ENCODE measurements around the gene SEC11C.

SEC11C gene

GRCh38 chr18:59144483-59144882, 4.8 kb downstream of the SEC11C start:
- no peak for DNase-seq (ENCODE audit: low read depth, low spot score)

GRCh38 chr18:59145055-59145454, 5.4 kb downstream of the SEC11C start:
- DNase-seq (ENCODE audit: low read depth, low spot score), result no peak

- DNase-seq (ENCODE audit: low read depth, low spot score), result no peak
Measured at GRCh38 chr18:59148192-59148591, 8.5 kb downstream of the SEC11C start.

DNA sequence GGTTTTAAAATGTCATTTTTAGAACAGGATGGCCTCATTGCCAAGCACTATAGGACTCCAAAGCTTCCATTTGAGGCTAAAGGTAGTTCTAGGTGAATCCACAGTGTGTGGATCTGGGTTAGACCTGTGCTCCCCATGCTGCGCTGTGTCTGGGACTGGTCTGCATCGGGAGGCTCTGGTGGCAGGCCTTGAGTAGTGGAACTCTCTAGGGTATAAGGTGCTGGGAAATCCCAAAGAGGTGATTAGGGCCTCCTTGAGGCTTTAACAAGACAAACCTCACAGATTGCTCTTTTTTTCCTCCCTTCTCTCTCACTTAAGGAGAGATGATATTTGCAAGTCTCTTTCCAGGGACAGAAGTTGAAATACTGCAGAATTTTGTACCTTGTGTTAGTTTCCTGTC, 9.3 kb downstream of the SEC11C start:
- DNase-seq (ENCODE audit: low read depth, low spot score), result no peak

DNA sequence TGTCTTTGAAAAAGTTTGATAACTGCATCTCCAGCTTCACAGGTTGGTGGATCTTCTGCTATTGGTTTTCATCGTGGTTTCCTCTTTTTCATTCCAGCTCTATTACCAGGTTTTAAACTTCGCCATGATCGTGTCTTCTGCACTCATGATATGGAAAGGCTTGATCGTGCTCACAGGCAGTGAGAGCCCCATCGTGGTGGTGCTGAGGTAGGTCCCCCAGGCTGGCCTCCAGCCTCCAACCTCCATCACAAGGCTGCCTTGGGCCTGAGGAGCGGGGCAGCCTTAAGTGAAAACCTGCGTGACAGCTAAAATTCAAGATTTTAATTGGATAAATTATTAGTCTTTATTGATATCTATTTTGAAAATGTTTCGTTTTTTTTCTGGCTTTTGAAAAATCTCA, 9.7 kb downstream of the SEC11C start:
- DNase-seq (ENCODE audit: low read depth, low spot score), result no peak

- DNase-seq (ENCODE audit: low read depth, low spot score), result no peak
Measured at GRCh38 chr18:59150236-59150635, 10.6 kb downstream of the SEC11C start.

DNA sequence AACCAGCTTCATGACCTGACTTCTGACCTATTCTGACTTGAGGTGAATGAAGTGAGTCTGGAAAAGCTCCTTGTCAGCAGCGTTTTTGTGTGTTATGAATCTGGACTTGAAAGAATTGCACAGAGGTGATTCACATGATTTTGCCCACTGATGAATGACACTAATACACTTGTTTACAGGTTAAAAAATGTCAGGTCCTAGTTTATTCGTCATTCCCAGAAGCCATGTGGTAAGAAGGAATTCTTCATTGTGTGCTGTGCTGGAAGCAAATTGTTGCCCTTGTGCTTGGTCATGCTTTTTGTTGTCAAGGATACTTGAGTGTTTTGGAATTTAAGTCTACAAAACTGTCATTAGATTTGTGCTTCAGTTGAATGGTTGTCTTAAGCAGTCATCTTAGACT, 15.5 kb downstream of the SEC11C start:
- no peak for DNase-seq (ENCODE audit: low read depth, low spot score)

- DNase-seq (ENCODE audit: low read depth, low spot score), result no peak
Measured at GRCh38 chr18:59156316-59156715, 16.6 kb downstream of the SEC11C start.

DNA sequence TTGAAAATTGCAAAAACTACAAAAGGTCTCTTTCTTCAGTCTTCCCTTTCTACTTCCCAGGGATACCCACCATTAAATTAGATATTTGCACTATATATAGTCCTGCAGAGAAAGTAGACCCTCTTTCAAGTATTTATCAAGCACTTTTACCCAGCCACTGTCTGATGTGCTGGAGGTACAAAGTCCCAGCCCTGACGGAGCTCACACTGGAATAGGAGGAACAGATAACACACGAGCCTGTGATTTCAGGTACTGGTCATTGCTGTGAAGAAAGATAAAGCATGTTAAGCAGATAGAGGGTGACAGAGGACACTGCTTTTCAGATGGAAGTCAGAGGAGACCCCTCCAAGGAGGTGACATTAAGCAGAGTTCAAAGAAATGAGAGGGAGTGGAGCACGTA, 19.6 kb downstream of the SEC11C start:
- no peak for DNase-seq (ENCODE audit: low read depth, low spot score)

GRCh38 chr18:59159986-59160385, 20.3 kb downstream of the SEC11C start:
- DNase-seq (ENCODE audit: low read depth, low spot score), result no peak

- no peak for DNase-seq (ENCODE audit: low read depth, low spot score)
Measured at GRCh38 chr18:59172664-59173249, 33.1 kb downstream of the SEC11C start.

DNA sequence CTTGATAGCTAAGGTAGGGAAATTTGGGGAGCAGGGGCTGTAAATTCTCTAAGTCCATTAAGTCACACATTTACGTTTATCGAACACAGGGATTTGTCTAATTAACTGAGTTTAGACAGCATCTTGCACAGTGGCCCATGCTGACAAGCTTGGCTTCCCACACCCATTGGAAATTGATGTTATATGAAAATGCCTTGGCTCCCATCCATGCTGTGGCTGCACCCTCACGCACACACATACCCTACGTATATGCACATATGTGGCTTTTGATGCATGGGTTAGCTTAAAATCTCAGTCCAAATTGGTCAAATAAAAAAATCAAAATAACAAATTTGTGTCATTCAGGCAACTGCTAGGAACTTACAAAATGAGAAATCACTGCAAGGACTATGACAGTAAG, 37.8 kb downstream of the SEC11C start:
- DNase-seq (ENCODE audit: low read depth, low spot score), result no peak

DNA sequence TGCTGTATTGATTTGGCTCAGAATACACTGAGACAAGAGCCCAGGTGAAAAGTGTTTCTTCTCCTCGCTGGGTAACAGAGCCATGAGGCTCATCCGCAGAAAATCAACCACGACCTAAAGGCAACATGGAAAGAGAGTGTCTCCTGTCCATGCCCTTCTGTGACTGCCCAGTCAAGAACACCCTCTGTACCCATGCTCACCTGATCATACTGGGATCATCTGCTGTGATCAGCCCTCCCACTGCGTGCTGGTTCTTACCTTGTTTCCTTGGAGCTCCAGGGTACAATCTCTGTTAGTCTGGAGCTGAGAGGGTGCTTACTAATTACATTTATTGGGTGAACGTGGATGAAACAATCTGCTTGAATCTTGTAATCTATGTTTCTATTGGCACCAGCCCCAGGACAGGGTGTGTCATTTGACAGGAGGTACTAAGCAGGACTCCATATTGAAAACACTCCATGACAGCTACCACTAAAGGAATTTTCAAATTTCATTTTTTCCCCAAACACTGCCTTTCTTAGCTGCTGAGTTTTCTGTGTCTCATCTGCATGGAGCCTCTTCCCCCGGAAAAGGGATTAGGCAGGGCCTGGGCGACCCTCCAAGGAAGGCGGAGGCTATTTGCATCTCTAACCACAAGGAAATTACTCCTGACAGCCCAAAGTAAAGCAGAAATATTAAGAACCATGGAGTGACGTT, 40.6 kb downstream of the SEC11C start:
- no peak for DNase-seq (ENCODE audit: low read depth, low spot score)

- DNase-seq (ENCODE audit: low read depth, low spot score), result no peak
Measured at GRCh38 chr18:59182673-59183072, 43.0 kb downstream of the SEC11C start.

GRCh38 chr18:59189008-59189407, 49.3 kb downstream of the SEC11C start:
- DNase-seq (ENCODE audit: low read depth, low spot score), result no peak

DNA sequence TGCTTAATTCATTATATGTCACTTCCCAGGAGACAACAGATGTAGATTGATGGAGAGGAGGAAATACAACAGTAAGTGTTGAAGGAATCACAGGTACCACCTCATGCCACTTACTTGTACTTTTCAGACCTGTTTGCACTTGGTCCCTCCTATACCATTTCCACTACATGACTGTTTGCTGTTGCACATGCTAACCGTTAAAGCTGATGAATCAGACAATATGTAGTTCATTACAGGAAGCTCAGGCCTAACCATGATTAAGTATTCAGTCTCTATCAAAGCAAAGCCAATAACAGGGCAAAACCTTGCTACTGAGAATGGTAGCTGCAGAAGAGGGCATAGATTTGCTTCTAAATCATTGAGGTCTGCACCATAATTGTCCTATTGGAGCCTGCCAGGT, 50.1 kb downstream of the SEC11C start:
- no peak for DNase-seq (ENCODE audit: low read depth, low spot score)

GRCh38 chr18:59196161-59196725, 56.6 kb downstream of the SEC11C start:
- no peak for DNase-seq (ENCODE audit: low read depth, low spot score)

DNA sequence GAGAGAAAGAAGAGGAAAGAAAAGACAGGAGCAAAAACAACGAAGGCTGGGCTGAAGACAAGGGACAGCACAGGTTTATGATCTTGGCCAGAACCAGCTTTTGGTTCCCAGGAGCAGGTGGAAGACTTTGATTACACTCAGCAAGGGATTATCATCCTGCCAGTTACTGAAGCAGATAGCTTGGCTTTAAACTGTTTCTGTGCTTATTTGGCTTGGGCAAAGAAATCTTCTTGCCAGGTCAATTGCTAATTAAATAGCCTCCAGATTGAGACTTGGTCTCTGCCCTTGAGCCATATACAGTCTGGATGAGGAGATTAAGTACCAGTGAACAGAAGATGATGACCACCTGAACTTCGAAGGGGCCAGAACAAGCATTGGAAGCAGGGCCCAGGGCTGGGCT, 58.0 kb downstream of the SEC11C start:
- DNase-seq (ENCODE audit: low read depth, low spot score), result no peak

- no peak for DNase-seq (ENCODE audit: low read depth, low spot score)
Measured at GRCh38 chr18:59198215-59198614, 58.5 kb downstream of the SEC11C start.

DNA sequence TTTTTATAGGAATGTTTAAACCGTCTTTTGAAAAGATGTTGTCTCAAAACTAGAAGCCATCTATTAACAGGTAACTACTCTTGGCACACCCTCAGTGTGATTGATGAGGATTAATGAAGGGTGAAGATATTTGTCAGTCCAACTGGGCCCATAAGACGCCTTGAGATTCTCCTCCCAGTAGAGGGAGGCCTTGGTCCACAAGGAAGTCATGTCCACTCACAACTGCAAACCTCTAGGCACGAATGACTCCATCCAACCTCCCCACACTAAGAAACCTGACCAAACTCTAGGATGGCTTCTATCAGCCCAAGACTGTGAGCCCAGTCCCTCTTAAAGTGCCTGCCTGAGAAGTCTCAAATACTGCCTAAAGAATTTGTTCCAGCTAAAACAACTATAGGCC, 61.1 kb downstream of the SEC11C start:
- no peak for DNase-seq (ENCODE audit: low read depth, low spot score)

- DNase-seq (ENCODE audit: low read depth, low spot score), result no peak
Measured at GRCh38 chr18:59202258-59202820, 62.7 kb downstream of the SEC11C start.

- DNase-seq (ENCODE audit: low read depth, low spot score), result no peak
Measured at GRCh38 chr18:59207506-59207905, 67.8 kb downstream of the SEC11C start.

Measured in smooth muscle cell of the brain vasculature (primary cell).